ENCODE data around the gene ECI1.
"Not testable (repeated sequence)": the region's sequence is repeated elsewhere in the genome, so short reads cannot be mapped to it uniquely, and the experiment has no call there.

Gene ECI1

DNA sequence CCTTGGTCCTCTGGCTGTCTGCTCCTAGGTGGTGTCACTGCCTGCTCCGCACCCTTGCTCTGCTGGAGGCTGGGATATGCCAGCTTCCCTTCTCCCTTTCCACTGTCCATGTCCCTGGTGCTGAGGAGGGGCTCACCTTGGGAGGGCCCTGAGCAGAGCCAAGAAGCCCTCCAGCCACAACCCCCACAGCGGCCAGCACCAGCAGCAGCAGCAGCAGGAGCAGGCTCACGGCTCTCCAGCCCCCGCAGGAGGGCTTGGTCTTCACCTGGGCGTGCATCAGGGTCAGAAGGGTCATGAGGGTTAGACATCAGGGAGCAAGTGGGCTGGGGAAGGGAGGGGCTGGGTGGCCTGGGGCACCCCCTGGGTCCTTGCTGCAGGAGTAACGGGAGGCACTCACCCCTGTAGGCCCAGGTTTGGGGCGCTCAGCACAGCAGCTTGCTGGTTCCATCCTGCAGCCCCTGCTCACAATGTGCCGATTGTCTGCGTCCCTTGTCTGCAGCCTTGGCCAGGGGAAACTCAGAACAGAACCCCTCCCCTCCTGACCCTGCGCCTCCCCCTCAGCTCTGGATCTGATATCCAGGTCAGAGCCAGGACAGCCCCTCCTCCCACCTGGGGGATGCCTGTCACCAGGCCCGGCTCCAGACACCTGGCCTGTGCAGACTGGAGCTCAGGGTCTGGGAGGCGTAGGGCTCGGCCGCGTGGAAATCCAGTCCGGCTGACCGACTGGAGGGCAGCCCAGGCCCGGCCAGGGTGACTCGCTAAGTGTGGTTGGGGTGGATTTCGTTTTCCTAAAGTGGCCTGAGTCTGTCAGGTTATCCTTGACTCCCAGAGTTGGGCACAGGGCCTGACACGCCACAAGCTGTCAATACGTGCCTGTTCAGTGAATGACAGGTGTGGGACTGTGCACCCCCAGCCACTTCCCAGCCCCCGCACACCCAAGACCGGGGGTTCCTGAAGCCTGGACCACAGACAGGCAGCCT is 40.7 kb downstream of the ECI1 start, which contains the start of gene BRICD5:
BRICD5 (minus strand) TSS at position 478 of the 980 bp plus-strand sequence; CDS start at position 448, 30 bp downstream.
- no peak for DNase-seq (ENCODE audit: low read depth)

- no peak for DNase-seq (ENCODE audit: low read depth)
Observed at GRCh38 chr16:2210009-2210332, 41.4 kb downstream of the ECI1 start.

GRCh38 chr16:2209258-2210008 is 42.0 kb downstream of the ECI1 start:
- DNase-seq (ENCODE audit: low read depth), result no peak

DNA sequence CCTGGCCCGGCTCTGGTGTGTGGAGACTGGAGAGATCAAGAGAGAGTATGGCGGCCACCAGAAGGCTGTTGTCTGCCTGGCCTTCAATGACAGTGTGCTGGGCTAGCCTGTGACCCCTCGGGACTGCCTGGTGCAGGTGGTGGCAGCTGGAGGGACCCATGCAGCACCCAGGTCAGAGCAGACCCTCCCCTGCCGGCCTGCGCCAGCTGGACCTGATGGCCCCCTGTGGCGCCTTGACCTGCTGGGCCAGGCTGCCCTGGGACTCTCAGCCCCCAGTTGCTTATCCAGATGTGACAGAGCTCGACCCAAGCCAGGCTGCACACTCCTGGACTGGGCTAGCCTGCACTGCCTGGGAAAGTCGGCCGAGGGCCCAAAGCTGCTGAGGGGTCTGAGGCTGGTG is 42.6 kb downstream of the ECI1 start:
- DNase-seq (ENCODE audit: low read depth), result no peak

DNA sequence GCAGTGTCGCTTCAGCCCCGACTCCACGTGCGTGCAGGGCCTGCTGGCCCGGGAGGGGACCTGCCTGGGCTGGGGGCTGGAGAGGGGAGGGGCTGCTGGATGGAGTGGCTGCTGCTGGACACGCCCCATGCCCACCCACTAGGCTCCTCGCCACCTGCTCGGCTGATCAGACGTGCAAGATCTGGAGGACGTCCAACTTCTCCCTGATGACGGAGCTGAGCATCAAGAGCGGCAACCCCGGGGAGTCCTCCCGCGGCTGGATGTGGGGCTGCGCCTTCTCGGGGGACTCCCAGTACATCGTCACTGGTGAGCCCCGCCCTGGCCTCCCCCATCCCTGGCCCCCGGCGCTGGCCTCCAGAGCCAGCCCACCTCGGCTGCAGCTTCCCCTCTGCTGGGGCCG is 43.1 kb downstream of the ECI1 start:
- no peak for DNase-seq (ENCODE audit: low read depth)

- DNase-seq (ENCODE audit: low read depth), result no peak
Observed at GRCh38 chr16:2207872-2208271, 43.5 kb downstream of the ECI1 start.

DNA sequence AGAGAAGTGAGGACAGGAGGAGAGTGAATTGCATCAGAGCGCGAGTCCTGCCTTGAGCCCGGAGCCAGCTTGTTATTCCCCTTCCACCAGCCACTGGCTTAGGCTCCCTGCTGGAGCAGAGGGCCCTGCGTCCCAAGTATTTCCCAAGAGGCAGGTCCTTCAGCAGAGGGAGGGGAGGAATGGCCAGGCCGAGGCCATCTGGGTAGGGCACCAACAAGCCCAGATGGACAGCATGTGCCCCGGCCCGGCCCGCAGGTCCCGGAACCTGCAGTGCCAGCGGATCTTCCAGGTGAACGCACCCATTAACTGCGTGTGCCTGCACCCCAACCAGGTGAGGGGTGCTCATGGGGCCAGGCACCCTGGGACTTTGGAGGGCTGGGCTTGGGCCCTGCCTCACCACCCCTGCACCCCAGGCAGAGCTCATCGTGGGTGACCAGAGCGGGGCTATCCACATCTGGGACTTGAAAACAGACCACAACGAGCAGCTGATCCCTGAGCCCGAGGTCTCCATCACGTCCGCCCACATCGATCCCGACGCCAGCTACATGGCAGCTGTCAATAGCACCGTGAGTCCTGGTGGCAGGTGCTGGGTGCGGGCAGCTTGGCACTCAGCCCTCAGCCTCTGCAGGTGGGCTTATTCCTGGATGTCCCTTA is 44.5 kb downstream of the ECI1 start:
- DNase-seq (ENCODE audit: low read depth), result no peak

GRCh38 chr16:2206420-2206779 is 45.0 kb downstream of the ECI1 start:
- no peak for DNase-seq (ENCODE audit: low read depth)

GRCh38 chr16:2205967-2206313 is 45.4 kb downstream of the ECI1 start:
- DNase-seq (ENCODE audit: low read depth), result no peak

- DNase-seq (ENCODE audit: low read depth), result peak; percentile 82
Observed at GRCh38 chr16:2205104-2205966, 46.1 kb downstream of the ECI1 start, which contains the start of gene MLST8. Gene MLST8, plus strand, starts transcription at chr16:2205454. Its CDS starts 632 bp downstream, at chr16:2206086.

- no peak for DNase-seq (ENCODE audit: low read depth)
Observed at GRCh38 chr16:2204416-2205103, 46.8 kb downstream of the ECI1 start.

DNA sequence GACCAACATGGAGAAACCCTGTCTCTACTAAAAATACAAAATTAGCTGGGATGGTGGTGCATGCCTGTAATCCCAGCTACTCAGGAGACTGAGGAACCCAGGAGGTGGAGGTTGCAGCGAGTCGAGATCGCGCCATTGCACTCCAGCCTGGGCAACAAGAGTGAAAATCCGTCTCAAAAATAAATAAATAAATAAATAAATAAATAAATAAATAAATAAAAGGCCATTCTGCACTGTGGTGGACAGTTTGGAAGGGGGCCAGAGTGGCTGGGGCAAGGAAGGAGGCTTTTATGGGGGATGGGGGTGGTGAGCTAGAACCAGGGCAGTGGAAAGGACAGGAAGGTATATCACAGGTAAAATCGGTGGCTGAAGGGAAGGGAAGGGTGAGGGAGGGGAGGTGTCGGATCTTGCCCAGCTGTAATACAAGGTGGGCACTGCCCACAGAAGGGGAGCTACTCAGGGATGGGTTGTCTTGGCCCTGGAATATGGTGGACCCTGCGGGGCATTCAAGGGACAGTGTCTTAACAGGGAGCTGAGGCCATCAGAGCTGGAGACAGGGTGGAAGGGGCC is 48.2 kb downstream of the ECI1 start:
- not testable (repeated sequence) for DNase-seq (ENCODE audit: low read depth)

DNA sequence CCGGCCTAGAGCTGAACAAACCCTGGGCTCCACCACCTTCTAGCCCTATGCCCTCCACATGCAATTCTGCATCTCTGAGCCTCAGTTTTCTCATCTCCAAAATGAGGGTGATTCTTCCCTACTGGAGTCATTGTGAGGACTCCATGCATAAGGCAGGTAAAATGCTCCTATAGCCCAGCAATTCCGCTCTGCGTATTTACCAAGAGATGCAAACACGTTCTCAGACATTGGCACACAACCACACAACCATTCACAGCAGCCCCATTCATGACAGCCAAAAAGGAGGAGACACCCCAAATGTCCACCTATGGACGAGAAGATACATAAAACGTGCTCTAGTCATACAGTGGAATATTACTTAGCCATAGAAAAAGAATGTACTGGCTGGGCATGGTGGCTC is 51.1 kb downstream of the ECI1 start:
- no peak for DNase-seq (ENCODE audit: low read depth)

- DNase-seq (ENCODE audit: low read depth), result no peak
Observed at GRCh38 chr16:2199621-2200139, 51.7 kb downstream of the ECI1 start.

DNA sequence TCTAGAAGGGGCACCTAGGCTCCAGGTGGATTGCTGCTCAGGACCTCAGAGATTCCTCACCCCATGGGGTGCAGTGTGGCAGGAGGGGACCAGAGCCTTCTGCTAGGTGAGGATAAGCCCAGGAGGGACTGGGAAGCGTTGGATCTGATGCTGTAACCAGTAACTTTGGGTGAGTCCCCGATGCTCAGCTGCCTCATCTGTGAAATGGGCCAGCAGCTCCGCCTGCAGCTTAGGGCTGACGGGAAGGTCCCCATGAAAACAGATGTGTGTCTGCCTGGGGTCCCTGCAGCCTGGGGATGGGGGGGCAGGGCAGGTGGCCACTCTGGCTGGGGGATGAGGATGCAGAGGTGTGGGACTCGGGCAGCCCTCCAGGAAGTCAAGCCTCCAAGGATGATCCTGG is 52.3 kb downstream of the ECI1 start:
- no peak for DNase-seq (ENCODE audit: low read depth)

- no peak for DNase-seq (ENCODE audit: low read depth)
Observed at GRCh38 chr16:2198283-2198682, 53.1 kb downstream of the ECI1 start.

- no peak for DNase-seq (ENCODE audit: low read depth)
Observed at GRCh38 chr16:2197765-2198164, 53.6 kb downstream of the ECI1 start.

DNA sequence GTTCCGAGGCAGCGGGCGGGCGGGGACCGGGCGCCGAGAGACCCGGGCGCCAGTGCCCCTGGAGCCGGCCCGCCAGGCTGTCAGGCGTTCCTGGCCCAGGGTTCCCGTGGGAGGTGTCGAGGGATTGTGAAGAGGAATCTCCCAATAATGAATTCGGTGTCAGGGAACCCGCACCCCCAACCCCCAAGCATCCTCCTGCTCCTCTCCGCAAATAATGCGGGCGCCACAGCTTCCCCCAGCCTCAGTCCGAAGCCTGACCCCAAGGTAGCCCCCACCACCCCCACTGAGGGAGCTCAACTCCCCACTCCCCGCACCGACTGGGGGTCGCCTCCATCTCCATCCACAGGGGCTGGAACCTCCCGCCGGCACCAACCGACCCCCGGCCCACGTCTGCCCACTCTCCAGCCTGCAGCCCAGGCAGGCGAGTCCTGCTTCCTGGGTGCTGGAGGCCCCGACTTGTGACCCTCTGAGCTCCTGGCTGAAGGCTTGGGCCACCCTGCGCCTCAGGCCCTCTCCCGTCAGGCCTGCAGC is 54.3 kb downstream of the ECI1 start:
- no peak for DNase-seq (ENCODE audit: low read depth)

- no peak for DNase-seq (ENCODE audit: low read depth)
Observed at GRCh38 chr16:2196162-2196980, 55.0 kb downstream of the ECI1 start, which contains the start of gene CASKIN1. Gene CASKIN1, minus strand, starts transcription at chr16:2196605. Its CDS starts 173 bp downstream, at chr16:2196432.

Data from fibroblast of gingiva (primary cell).